Measurements from ENCODE around the gene ZBTB7C. TPM values are rescaled to one million over a fixed set of nuclear protein-coding genes. Genes with fewer than 3 reads are reported as not detected.

The ZBTB7C gene
- total RNA-seq, 1 donor from 2014 or later = 0.06 TPM

DNA sequence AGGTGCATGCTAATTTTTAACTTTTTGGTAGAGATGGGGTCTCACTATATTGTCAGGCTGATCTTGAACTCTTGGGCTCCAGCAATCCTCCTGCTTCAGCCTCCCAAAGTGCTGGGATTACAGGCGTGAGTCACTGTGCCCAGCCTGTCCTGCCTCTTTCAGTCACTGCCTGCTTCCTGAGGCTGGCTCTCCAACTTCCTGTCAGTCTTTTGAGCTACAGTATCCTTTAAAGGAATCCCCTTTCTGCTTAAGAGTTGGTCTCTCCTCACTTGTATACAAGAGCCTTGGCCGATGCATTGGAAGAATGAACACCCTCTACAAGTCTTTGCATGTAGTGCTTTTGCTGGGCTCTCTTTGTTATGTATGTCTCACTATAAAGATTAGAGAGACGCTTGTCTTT, 390.3 kb downstream of the ZBTB7C start:
- DNase-seq (ENCODE audit: extremely low read depth, low read depth, low spot score) = no peak

DNA sequence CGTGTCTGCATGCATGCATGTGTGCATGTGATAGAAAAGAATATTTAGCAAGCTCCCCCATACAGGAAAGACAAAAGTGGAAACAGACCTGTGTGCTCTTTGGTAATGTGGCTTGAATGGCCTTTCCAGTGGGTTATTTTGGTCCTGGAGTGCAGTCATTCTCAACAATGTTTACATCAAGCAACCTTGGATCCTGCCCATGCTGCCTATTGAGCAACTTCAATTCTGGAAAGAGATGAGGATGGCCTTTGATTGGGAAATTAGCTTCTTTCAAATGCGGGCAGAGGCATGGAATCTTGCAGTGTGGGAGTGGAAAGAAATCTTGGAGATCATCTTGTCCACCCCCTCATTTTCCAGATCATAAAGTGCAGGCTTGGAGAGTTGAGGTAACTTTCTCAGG, 391.5 kb downstream of the ZBTB7C start:
- no peak for DNase-seq (ENCODE audit: extremely low read depth, low read depth, low spot score)

DNA sequence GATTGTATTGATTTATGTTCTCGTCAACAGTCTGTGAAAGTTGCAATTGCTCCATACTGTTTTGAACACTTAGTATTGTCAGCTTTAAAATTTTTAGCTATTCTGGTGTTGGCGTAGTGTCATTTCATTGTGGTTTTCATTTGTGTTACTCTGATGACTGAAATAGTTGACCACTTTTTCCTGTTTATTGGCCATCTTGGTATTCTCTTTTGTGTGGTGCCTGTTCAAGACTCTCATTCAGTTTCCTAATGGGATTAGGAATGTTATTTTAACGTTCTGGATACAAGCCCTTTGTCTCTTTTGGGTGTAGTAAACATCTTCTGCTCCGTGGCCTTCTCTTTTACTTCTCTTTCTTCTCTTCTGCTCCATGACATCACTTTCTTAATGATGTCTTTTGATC, 396.0 kb downstream of the ZBTB7C start:
- DNase-seq (ENCODE audit: extremely low read depth, low read depth, low spot score) = no peak

DNA sequence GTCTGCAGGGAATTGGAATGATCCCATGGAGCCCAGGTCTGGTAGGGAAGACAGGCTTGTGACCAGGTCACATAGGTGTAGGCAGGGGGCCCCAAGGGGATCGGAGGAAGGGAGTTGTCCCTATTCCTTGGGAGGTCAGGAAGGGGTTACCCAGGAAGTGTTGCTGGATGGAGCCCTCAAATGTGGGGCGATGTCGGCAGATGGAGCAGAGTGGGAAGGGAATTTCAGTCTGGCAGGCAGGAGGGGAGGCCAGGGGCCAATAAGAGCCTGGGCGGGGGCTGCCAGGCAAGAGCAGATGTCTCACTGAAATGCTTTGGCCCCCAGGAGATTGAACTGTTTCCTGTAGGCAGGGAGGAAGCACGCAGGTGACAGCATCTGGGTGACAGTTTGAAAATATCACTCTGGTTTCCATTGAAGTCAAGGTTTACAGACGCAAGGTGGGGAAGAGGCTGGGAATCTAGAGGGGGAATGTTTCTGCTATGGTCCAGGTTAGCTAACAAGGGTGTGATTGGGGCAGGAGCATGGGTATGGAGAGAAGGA, 397.2 kb downstream of the ZBTB7C start:
- DNase-seq (ENCODE audit: extremely low read depth, low read depth, low spot score) = no peak

DNA sequence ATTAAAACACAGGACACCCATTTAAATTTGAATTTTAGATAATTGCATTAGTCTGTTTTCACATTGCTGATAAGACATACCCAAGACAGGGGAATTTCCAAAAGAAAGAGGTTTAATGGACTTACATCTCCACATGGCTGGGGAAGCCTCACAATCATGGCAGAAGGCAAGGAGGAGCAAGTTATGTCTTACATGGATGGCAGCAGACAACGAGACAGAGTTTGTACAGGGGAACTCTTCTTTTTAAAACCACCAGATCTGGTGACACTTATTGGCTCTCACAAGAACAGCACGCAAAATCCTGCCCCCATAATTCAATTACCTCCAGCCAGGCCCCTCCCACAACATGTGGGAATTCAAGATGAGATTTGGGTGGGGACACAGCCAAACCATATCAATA, 398.9 kb downstream of the ZBTB7C start:
- no peak for DNase-seq (ENCODE audit: extremely low read depth, low read depth, low spot score)

DNA sequence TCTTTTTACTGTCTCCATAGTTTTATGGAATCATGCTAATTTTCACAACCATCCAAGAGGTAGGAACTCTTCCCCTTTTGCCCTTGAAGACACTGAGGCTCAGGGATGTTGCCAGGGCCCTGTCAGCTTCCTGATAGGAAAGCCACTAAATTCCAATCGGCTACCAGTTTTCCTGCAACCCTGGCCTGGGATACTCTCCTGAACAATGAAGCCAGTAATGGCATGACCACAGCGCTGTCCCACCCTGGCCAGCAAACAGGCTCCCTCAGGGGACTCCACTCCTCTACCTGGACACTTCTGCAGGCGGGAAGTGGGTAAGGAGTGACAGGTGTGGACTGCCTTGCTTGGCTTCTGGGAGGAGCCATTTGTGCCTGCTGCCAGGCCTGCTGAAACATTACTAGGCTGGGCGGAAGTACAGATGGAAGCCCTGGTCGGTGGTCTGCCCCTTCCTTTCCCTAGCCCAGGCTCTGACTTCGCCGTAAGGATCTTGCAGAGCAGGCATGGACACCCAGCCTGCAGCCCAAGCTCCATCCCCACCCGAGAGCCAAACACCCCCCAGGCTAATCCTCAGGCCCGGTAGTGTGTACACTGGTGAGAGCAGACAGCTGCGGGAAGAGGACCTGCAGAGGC, 400.0 kb downstream of the ZBTB7C start:
- DNase-seq (ENCODE audit: extremely low read depth, low read depth, low spot score) = no peak

DNA sequence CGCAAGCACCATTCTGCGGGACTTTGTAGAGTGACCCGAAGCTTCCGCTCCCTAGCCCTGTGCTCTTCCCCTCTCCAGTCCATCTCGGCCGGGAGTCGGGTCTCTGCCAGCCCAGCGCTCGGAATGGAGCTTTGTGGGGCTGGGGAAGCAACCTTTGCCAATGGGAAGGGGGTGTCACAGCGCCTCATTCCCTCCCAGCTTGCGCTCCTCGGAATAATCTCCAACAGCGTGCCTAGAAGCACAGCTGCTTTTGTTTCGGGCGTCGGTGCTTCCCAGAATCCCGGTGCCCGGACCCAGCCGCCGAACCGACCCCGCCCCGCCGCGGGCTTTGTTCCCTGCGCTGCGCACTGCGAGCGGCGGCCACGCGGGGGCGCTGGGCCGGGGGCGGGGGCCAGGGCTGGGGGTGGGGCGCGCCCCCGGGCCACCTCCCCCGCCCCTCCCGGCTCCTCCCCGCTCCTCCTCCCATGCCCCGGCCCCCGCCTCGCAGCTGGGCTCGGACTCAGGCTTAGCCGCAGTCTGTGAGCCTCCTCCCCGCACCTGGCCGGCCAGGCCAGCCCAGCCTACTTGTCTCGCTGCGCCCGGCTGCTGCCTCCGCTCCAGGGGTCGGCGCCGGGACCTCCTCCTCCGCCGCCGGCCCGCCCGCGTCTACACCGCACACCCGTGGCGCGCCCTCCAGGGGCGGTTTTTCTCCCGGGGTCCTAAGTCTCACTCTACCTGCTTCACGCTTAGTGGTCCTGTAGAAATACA, 401.1 kb downstream of the ZBTB7C start:
- DNase-seq (ENCODE audit: extremely low read depth, low read depth, low spot score) = no peak

DNA sequence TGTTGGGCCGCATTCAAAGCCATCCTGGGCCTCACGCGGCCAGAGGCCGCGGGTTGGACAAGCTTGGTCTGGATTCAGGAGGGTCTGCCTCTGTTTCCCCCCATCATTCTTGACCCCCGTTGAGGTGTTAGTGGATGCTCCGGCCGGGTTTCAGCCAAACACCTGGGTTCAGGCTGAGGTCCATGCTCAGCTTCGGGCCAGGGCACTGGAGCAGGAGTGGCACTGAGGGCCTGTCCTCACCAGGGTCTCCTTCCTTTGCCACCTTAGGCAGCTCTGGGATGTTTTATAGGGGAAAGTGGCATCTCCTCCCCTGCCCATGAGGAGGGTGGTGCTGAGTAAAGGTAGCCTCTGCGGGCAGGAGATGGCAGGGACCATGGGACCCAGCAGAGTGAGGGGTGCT, 401.8 kb downstream of the ZBTB7C start:
- DNase-seq (ENCODE audit: extremely low read depth, low read depth, low spot score) = no peak

DNA sequence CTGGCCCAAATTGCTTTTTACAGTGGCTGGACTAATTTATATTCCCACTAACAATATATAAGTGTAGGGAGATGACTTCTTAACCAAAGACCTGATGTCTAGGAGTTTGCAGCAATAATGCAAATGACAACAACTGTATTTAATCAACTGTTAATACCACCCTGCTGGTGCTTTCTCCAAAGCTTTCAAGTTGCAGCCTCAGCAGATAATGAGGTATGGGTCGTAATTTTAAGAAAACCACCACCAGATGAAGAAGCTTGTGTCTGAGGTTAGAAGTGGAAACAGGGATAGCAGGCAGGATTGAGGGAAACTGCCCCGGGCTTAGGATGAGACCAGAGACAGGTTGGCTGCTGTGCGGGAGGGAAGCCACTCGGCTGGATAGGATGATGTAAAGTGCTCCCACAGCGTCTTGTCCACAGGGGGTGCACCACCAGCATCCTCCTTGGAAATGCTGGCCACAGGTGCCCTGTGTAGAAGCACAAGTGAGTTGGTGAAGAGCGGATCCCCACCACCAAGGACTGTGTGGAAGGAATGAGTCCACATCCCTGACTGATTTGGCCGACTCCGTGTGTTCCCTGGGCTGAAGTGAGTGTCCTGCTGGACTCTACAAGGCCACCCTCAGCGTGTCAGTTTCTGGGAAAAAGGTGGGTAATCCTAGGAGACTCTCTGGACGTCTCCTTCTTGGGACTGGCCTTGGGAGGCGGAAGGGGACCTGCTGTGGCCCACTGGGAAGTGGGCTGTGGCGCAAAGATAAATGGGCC, 402.6 kb downstream of the ZBTB7C start:
- DNase-seq (ENCODE audit: extremely low read depth, low read depth, low spot score) = no peak

DNA sequence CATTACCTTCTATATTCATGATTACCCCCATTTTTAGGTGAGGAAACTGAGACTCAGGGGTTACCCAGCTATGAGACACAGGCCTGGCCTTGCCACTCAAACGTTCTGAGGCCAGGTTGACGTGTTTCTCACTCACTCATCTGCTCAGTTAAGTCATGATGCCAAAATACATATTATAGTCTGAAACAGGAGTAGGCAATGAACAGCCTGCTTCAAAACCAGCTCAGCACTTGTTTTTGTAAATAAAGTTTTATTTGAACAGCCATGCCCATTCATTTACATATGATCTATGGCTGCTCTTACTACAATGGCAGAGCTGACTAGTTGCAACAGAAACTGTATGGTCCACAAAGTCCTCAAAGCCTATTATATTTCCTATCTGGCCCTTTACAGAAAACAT, 404.6 kb downstream of the ZBTB7C start:
- no peak for DNase-seq (ENCODE audit: extremely low read depth, low read depth, low spot score)

DNA sequence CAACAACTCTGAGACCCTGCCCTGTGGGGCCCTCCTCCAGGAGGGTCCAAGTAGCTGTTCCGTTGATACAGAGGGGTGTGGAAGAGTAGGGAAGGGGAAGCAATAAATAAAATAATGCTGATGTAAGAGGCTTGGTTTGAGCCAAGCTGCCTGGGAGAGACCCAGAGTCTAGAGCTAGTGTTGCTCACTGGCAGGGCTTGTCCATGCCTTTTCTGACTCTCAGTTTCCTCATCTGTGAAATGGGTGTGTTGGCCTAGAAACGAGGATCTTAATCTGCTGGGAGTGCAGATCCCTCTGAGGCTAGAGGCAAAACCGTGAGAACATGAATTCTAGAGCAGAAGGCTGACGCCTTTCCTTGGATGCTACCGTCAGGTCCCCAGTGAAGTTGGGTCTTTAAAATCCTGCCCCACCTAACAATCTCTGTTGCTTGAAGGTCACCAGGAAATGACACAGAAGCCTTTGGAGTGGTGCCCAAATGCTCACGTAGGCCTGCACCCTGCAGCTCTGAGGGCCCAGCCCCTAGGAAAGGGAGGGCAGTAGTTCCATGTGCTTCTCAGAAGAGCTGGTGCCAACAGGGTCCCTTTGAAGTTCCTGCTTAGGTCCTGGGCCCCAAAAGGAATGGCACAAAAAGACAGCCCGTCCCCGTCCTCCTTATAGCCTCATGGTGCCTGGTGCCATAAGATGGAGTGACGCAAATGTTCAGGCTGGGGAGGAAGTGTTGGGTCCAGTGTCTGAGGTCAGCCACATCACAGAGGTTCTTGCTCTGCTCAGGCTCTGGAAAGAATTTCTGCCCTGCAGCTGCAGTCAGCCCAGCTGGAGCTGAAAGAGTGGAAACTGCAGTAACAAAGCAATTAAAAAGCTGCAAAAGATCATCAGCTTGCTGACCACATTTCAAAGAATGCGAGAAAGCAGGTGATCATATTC, 405.5 kb downstream of the ZBTB7C start:
- DNase-seq (ENCODE audit: extremely low read depth, low read depth, low spot score) = peak; percentile 70

DNA sequence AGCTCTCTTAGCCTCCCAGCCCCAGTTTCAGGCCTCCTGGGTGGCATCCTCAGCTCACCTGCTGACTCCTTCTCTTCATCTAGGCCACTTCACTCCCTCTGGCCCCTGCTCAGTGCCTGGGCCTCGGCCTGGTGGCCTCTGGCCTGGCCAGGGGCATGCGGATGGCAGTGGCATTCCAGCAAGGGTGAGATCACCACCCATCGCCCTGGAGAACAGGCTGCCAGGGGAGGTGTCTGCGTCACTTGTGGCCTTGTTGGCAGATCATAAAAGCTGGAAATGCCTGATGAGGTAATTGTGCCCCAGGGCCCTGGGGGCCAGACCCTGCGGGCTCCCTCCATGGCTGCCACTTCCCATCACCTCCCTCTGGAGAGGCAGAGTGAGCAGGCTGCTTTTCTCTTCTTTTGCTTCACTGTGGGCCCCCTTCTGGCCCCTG, 406.2 kb downstream of the ZBTB7C start:
- peak; percentile 65 for DNase-seq (ENCODE audit: extremely low read depth, low read depth, low spot score)

DNA sequence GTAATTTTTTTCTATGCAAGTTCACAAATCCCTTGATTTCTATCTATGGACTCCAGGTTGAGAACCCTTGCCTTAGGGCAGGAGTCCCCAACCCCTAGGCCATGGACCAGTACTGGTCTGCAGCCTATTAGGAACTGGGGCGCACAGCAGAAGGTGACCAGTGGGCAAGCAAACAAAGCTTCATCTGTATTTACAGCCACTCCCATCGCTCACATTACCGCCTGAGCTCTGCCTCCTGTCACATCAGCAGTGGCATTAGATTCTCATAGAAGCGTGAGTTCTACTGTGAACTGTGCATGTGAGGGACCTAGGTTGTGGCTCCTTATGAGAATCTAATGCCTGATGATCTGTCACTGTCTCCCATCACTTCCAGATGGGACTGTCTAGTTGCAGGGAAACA, 408.5 kb downstream of the ZBTB7C start:
- no peak for DNase-seq (ENCODE audit: extremely low read depth, low read depth, low spot score)

DNA sequence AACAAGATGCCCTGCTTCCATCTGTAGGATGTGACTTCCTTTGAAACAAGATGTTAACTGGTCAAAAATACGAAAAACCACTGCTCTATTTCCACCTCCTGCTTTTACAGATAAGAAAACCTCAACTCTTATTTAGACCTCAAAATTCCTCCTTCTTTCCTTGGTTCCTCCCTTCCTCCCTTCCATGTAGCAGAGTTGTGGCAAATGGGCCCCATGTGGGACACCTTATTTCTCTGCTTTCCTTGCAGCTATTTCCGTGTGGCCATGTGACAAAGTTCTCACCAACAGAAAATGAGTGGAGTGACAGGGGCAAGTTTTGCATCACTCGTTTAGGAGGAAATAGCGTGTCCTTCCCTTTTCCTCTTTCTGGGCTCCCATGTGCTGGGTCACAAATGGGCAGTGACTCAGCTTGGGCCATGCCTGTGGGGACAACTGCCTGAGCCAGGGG, 409.4 kb downstream of the ZBTB7C start:
- DNase-seq (ENCODE audit: extremely low read depth, low read depth, low spot score) = no peak

DNA sequence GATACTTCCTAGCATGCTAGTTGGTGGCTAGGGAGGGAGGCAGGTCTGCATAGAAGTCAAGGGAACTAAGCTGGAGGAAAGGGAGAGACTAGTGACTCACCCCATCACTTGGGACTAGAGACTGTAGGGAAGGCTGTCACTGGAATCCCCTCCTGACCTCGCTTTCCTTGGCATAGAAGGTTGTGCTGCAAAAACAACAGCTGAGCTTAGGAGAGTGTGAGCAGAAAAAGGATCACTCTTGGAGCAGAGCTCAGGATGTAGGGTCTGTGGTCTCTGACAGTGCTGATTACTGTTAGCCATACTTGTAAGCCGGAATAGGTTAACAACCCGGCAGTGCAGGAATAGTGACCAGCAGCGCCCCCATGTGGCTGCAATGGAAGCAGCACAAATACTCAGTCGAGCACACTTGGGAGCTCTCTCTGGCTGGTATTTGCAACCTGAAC, 411.8 kb downstream of the ZBTB7C start:
- no peak for DNase-seq (ENCODE audit: extremely low read depth, low read depth, low spot score)

DNA sequence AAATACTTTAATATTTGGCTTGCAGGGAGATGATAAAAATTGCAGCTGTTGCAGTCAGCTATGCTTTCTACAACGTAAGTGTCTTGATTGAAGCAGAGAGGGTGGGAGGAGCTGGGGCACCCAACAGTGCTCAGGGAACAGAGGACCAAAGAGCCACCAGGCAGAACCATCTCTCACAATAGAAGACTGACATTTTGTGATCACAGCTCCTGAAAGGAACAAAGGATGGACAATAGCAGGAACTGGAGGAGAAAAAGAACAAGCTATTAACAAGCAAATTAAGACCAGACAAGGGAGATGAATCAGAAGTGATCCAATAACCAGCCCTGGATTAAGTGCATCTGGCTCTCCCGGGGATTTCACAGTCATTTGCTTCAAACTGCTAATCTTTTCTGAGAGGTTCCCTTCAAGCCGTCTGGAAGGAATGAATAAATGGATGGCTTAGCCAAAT, 413.1 kb downstream of the ZBTB7C start:
- no peak for DNase-seq (ENCODE audit: extremely low read depth, low read depth, low spot score)

DNA sequence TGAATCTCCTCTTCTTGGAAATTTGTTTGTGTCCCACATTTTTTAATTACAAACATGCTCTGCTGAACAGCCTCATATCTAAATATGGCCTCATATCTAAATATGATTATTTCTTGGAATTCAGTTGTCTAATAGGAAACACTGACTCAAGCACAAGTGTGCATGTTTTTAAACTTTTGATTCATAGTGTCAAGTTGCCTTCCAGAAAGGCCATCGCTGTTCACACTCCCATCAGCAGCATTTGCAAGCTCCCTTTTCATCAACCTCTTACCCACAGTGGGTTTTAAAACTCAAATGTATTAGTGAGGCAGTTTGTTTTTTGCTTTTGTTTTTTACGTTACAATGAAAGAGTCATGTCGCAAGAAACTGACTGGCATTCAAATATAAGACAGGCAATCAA, 413.5 kb downstream of the ZBTB7C start:
- no peak for DNase-seq (ENCODE audit: extremely low read depth, low read depth, low spot score)

DNA sequence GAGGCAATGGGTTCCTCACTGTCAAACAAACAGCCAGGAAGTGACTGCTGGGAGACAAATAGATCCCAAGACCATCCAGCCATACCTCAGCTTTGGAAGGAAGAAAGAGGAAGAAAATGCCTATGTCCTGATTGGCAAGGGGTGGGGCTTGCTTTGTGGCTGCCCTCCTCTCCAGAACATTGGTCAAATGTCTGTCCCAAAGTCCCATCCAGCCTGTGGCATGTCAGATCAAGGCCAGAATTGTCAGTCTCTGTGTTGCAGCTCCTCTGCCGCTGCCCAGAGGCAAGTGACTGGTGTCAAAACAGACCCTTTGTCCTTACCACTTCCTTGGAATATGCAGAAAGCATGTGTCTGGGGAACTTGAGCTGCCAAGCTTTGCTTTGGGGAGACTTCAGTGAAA, 415.8 kb downstream of the ZBTB7C start:
- DNase-seq (ENCODE audit: extremely low read depth, low read depth, low spot score) = no peak

DNA sequence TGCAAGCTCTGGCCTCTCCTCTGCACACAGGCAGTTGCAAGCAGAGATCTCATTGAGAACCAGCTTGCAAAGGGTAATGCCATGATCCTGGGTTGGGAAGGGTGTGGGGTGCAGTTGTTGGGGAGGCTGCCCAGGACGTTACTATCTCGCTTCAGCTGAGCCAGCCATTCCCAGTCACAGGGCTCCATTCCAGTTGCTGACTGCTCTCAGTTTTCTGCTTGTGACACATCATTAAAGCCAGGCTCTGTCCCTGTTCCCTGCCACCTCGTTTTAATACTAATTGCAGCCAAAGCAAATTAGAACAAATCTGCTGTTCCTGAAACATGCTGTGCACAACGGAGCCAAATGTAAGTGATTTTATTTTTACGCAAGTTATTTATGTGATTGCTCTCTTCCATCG, 416.2 kb downstream of the ZBTB7C start:
- no peak for DNase-seq (ENCODE audit: extremely low read depth, low read depth, low spot score)

DNA sequence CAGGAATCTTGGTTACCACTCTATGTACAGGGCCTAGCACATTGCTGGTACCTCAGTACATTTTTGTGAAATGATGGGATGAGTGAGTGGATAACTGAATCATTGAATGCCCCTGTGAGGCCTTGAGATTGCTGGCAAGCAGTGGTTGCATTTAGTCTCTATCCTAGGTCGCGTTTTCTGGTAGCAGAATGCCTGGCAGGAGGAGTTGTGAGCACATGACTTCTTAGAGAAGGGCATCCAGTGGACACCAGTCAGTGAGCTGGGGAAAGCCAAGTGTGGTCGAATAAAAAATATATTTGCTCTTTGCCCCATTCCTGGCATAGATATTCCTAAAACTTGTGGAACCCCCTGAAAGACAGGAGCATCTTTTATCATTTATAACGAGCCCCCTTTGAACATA, 416.9 kb downstream of the ZBTB7C start:
- no peak for DNase-seq (ENCODE audit: extremely low read depth, low read depth, low spot score)
